ENCODE results near the gene S100A2.
"Not testable (repeated sequence)": the region's sequence is repeated elsewhere in the genome, so short reads cannot be mapped to it uniquely, and the experiment has no call there.

Gene S100A2

GRCh38 chr1:153588033-153588432, 22.4 kb upstream of the S100A2 start:
- not testable (repeated sequence) for H3K9me3 ChIP-seq (ENCODE audit: control insufficient read depth, insufficient read depth, low read length); H3K27me3 ChIP-seq (ENCODE audit: control insufficient read depth, insufficient read depth, low read length); H3K4me3 ChIP-seq (ENCODE audit: low read depth, low read length); H3K9ac ChIP-seq (ENCODE audit: low read depth, low read length); H3K4me1 ChIP-seq (ENCODE audit: control insufficient read depth, insufficient read depth, low read length); H3K27ac ChIP-seq (ENCODE audit: low read depth, low read length); H3K36me3 ChIP-seq (ENCODE audit: control insufficient read depth, insufficient read depth, low read length)

- Histone ChIP-seq H3K9me3 (ENCODE audit: control insufficient read depth, insufficient read depth, low read length) (no peaks in the 10 kb centered on the region), H3K4me1 (ENCODE audit: control insufficient read depth, insufficient read depth, low read length) (no peaks in the 10 kb centered on the region), H3K27me3 (ENCODE audit: control insufficient read depth, insufficient read depth, low read length) (no peaks in the 10 kb centered on the region), H3K4me3 (ENCODE audit: low read depth, low read length) (no peak overlapping the region), H3K36me3 (ENCODE audit: control insufficient read depth, insufficient read depth, low read length) (no peaks in the 10 kb centered on the region), H3K9ac (ENCODE audit: low read depth, low read length) (no peak overlapping the region), H3K27ac (ENCODE audit: low read depth, low read length) (no peak overlapping the region)
Observed at GRCh38 chr1:153587314-153587713, 21.7 kb upstream of the S100A2 start.

GRCh38 chr1:153586347-153586746, 20.7 kb upstream of the S100A2 start:
- no peak overlapping the region for H3K27ac ChIP-seq (ENCODE audit: low read depth, low read length)
- H3K9me3 ChIP-seq (ENCODE audit: control insufficient read depth, insufficient read depth, low read length) = no peaks in the 10 kb centered on the region

GRCh38 chr1:153585006-153585405, 19.4 kb upstream of the S100A2 start:
- Histone ChIP-seq H3K4me1 (ENCODE audit: control insufficient read depth, insufficient read depth, low read length) (no peaks in the 10 kb centered on the region), H3K9ac (ENCODE audit: low read depth, low read length) (no peak overlapping the region), H3K36me3 (ENCODE audit: control insufficient read depth, insufficient read depth, low read length) (no peaks in the 10 kb centered on the region), H3K9me3 (ENCODE audit: control insufficient read depth, insufficient read depth, low read length) (no peaks in the 10 kb centered on the region), H3K4me3 (ENCODE audit: low read depth, low read length) (no peak overlapping the region), H3K27ac (ENCODE audit: low read depth, low read length) (no peak overlapping the region), H3K27me3 (ENCODE audit: control insufficient read depth, insufficient read depth, low read length) (no peaks in the 10 kb centered on the region)

More at GRCh38 chr1:153586347-153586746, 20.7 kb upstream of the S100A2 start:
- H3K9ac ChIP-seq (ENCODE audit: low read depth, low read length) = no peak overlapping the region
- no peaks in the 10 kb centered on the region for H3K36me3 ChIP-seq (ENCODE audit: control insufficient read depth, insufficient read depth, low read length)
- no peak overlapping the region for H3K4me3 ChIP-seq (ENCODE audit: low read depth, low read length)
- no peaks in the 10 kb centered on the region for H3K27me3 ChIP-seq (ENCODE audit: control insufficient read depth, insufficient read depth, low read length)
- H3K4me1 ChIP-seq (ENCODE audit: control insufficient read depth, insufficient read depth, low read length) = no peaks in the 10 kb centered on the region

GRCh38 chr1:153583976-153584375, 18.3 kb upstream of the S100A2 start:
- Histone ChIP-seq H3K4me3 (ENCODE audit: low read depth, low read length) (no peak overlapping the region), H3K9me3 (ENCODE audit: control insufficient read depth, insufficient read depth, low read length) (no peaks in the 10 kb centered on the region), H3K9ac (ENCODE audit: low read depth, low read length) (no peak overlapping the region), H3K27me3 (ENCODE audit: control insufficient read depth, insufficient read depth, low read length) (no peaks in the 10 kb centered on the region), H3K27ac (ENCODE audit: low read depth, low read length) (no peak overlapping the region), H3K36me3 (ENCODE audit: control insufficient read depth, insufficient read depth, low read length) (no peaks in the 10 kb centered on the region), H3K4me1 (ENCODE audit: control insufficient read depth, insufficient read depth, low read length) (no peaks in the 10 kb centered on the region)

GRCh38 chr1:153583514-153583913, 17.9 kb upstream of the S100A2 start:
- H3K27me3 ChIP-seq (ENCODE audit: control insufficient read depth, insufficient read depth, low read length); H3K4me3 ChIP-seq (ENCODE audit: low read depth, low read length); H3K27ac ChIP-seq (ENCODE audit: low read depth, low read length); H3K9ac ChIP-seq (ENCODE audit: low read depth, low read length); H3K9me3 ChIP-seq (ENCODE audit: control insufficient read depth, insufficient read depth, low read length); H3K4me1 ChIP-seq (ENCODE audit: control insufficient read depth, insufficient read depth, low read length); H3K36me3 ChIP-seq (ENCODE audit: control insufficient read depth, insufficient read depth, low read length): not testable (repeated sequence)

GRCh38 chr1:153582836-153583235, 17.2 kb upstream of the S100A2 start:
- H3K4me3 ChIP-seq (ENCODE audit: low read depth, low read length); H3K4me1 ChIP-seq (ENCODE audit: control insufficient read depth, insufficient read depth, low read length); H3K9me3 ChIP-seq (ENCODE audit: control insufficient read depth, insufficient read depth, low read length); H3K27me3 ChIP-seq (ENCODE audit: control insufficient read depth, insufficient read depth, low read length); H3K9ac ChIP-seq (ENCODE audit: low read depth, low read length); H3K36me3 ChIP-seq (ENCODE audit: control insufficient read depth, insufficient read depth, low read length); H3K27ac ChIP-seq (ENCODE audit: low read depth, low read length): not testable (repeated sequence)

GRCh38 chr1:153578936-153579335, 13.3 kb upstream of the S100A2 start:
- H3K4me1 ChIP-seq (ENCODE audit: control insufficient read depth, insufficient read depth, low read length) = no peaks in the 10 kb centered on the region
- H3K9me3 ChIP-seq (ENCODE audit: control insufficient read depth, insufficient read depth, low read length) = no peaks in the 10 kb centered on the region
- no peak overlapping the region for H3K4me3 ChIP-seq (ENCODE audit: low read depth, low read length)
- peak overlapping the region; percentile 34 for H3K27ac ChIP-seq (ENCODE audit: low read depth, low read length)
- no peak overlapping the region for H3K9ac ChIP-seq (ENCODE audit: low read depth, low read length)
- H3K27me3 ChIP-seq (ENCODE audit: control insufficient read depth, insufficient read depth, low read length) = no peaks in the 10 kb centered on the region
- no peaks in the 10 kb centered on the region for H3K36me3 ChIP-seq (ENCODE audit: control insufficient read depth, insufficient read depth, low read length)

- Histone ChIP-seq H3K27me3 (ENCODE audit: control insufficient read depth, insufficient read depth, low read length) (no peaks in the 10 kb centered on the region), H3K4me3 (ENCODE audit: low read depth, low read length) (no peak overlapping the region), H3K4me1 (ENCODE audit: control insufficient read depth, insufficient read depth, low read length) (no peaks in the 10 kb centered on the region), H3K9me3 (ENCODE audit: control insufficient read depth, insufficient read depth, low read length) (no peaks in the 10 kb centered on the region), H3K36me3 (ENCODE audit: control insufficient read depth, insufficient read depth, low read length) (no peaks in the 10 kb centered on the region), H3K9ac (ENCODE audit: low read depth, low read length) (no peak overlapping the region), H3K27ac (ENCODE audit: low read depth, low read length) (peak overlapping the region; percentile 34)
Observed at GRCh38 chr1:153578490-153578889, 12.8 kb upstream of the S100A2 start.

- H3K4me1 ChIP-seq (ENCODE audit: control insufficient read depth, insufficient read depth, low read length) = no peaks in the 10 kb centered on the region
- H3K36me3 ChIP-seq (ENCODE audit: control insufficient read depth, insufficient read depth, low read length) = no peaks in the 10 kb centered on the region
- H3K27me3 ChIP-seq (ENCODE audit: control insufficient read depth, insufficient read depth, low read length) = no peaks in the 10 kb centered on the region
- H3K4me3 ChIP-seq (ENCODE audit: low read depth, low read length) = no peak overlapping the region
- H3K9ac ChIP-seq (ENCODE audit: low read depth, low read length) = no peak overlapping the region
- no peaks in the 10 kb centered on the region for H3K9me3 ChIP-seq (ENCODE audit: control insufficient read depth, insufficient read depth, low read length)
- H3K27ac ChIP-seq (ENCODE audit: low read depth, low read length) = peak overlapping the region; percentile 36
Observed at GRCh38 chr1:153577624-153578051, 12.0 kb upstream of the S100A2 start.

- Histone ChIP-seq H3K27ac (ENCODE audit: low read depth, low read length) (no peak overlapping the region), H3K9me3 (ENCODE audit: control insufficient read depth, insufficient read depth, low read length) (no peaks in the 10 kb centered on the region), H3K4me1 (ENCODE audit: control insufficient read depth, insufficient read depth, low read length) (no peaks in the 10 kb centered on the region), H3K9ac (ENCODE audit: low read depth, low read length) (no peak overlapping the region), H3K27me3 (ENCODE audit: control insufficient read depth, insufficient read depth, low read length) (no peaks in the 10 kb centered on the region), H3K36me3 (ENCODE audit: control insufficient read depth, insufficient read depth, low read length) (no peaks in the 10 kb centered on the region), H3K4me3 (ENCODE audit: low read depth, low read length) (no peak overlapping the region)
Observed at GRCh38 chr1:153577138-153577537, 11.5 kb upstream of the S100A2 start.

- H3K27ac ChIP-seq (ENCODE audit: low read depth, low read length); H3K36me3 ChIP-seq (ENCODE audit: control insufficient read depth, insufficient read depth, low read length); H3K9me3 ChIP-seq (ENCODE audit: control insufficient read depth, insufficient read depth, low read length); H3K9ac ChIP-seq (ENCODE audit: low read depth, low read length); H3K4me3 ChIP-seq (ENCODE audit: low read depth, low read length); H3K27me3 ChIP-seq (ENCODE audit: control insufficient read depth, insufficient read depth, low read length); H3K4me1 ChIP-seq (ENCODE audit: control insufficient read depth, insufficient read depth, low read length): not testable (repeated sequence)
Observed at GRCh38 chr1:153575497-153575896, 9.9 kb upstream of the S100A2 start.

Measured in HUES48 (cell line).